IMR-90 (cell line): Measurements from ENCODE around the gene ZBTB39. TPM values are rescaled to one million over a fixed set of nuclear protein-coding genes. Genes with fewer than 3 reads are reported as not detected.
A peak's percentile ranks its signal among the peaks of the same experiment; 100 is the strongest.

ENCODE experiments used
- ATAC-seq: fragments of 200-7000 bp; cut with Tn5 transposase; 2 replicates; pipeline ENCODE4 v1.9.1; 2020; ENCODE audit warnings: low read depth, mild to moderate bottlenecking, moderate library complexity
- BruUV-seq: library from RNA; stranded (reverse); fragments of 400-500 nt; replicated peaks from 2 replicates; lab custom pipeline; 2021; lab: Mats Ljungman, UMichigan
- CTCF ChIA-PET: fragments of 300-600 bp; formaldehyde crosslinking; extraction: SDS; loops from one replicate; lab custom pipeline; 2021; ENCODE audit warnings: antibody characterized with exemption; lab: Yijun Ruan, JAX
- POLR2A ChIA-PET: fragments of 300-600 bp; sonication (Branson Sonifier 250); formaldehyde crosslinking; loops from one replicate; lab custom pipeline; 2022; ENCODE audit warnings: antibody characterized with exemption; ENCODE audit not compliant: unreplicated experiment; lab: Charles Lee
- DNase-seq: peaks from one replicate; pipeline ENCODE4 v3.0.0; 2013
- H2AFZ ChIP-seq: replicated peaks from 2 replicates; pipeline ENCODE3; 2013; ENCODE audit warnings: low read length, mild to moderate bottlenecking; ENCODE audit not compliant: poor library complexity
- H2AK5ac ChIP-seq: 2 replicates; pipeline ENCODE4 v1.6.1; 2013; ENCODE audit warnings: low read depth, low read length, inconsistent platforms
- H2AK9ac ChIP-seq: replicated peaks from 2 replicates; pipeline ENCODE3; 2013; ENCODE audit warnings: mild to moderate bottlenecking, low read depth, low read length, moderate library complexity; ENCODE audit not compliant: poor library complexity
- H2BK120ac ChIP-seq: 2 replicates; pipeline ENCODE4 v1.6.1; 2013; ENCODE audit warnings: low read depth, low read length, inconsistent platforms
- H2BK15ac ChIP-seq: 3 replicates; pipeline ENCODE4 v1.6.1; 2013; ENCODE audit warnings: low read depth, low read length, inconsistent platforms
- H2BK20ac ChIP-seq: 2 replicates; pipeline ENCODE4 v1.6.1; 2013; ENCODE audit warnings: low read depth, mild to moderate bottlenecking, inconsistent platforms, low read length, moderate library complexity
- H2BK5ac ChIP-seq: 2 replicates; pipeline ENCODE4 v1.6.1; 2013; ENCODE audit warnings: mild to moderate bottlenecking, low read depth, low read length, inconsistent platforms; ENCODE audit not compliant: poor library complexity, severe bottlenecking
- H3K14ac ChIP-seq: replicated peaks from 2 replicates; pipeline ENCODE4 v1.6.1; 2013; ENCODE audit warnings: low read depth, low read length, inconsistent platforms
- H3K18ac ChIP-seq: 2 replicates; pipeline ENCODE4 v1.6.1; 2013; ENCODE audit warnings: low read depth, low read length, control low read depth
- H3K23ac ChIP-seq: 2 replicates; pipeline ENCODE4 v1.6.1; 2013; ENCODE audit warnings: low read depth, low read length, inconsistent platforms
- H3K27ac ChIP-seq: 2 replicates; pipeline ENCODE4 v1.5.1; 2013; ENCODE audit warnings: mild to moderate bottlenecking, control low read depth, low read length; ENCODE audit not compliant: insufficient read depth
- H3K27me3 ChIP-seq: 2 replicates; pipeline ENCODE4 v1.6.1; 2013; ENCODE audit warnings: low read length; ENCODE audit not compliant: control insufficient read depth, insufficient read depth
- H3K36me3 ChIP-seq: 2 replicates; pipeline ENCODE4 v1.6.1; 2013; ENCODE audit warnings: low read length, mixed read lengths; ENCODE audit not compliant: control insufficient read depth, insufficient read depth
- H3K4ac ChIP-seq: 2 replicates; pipeline ENCODE4 v1.6.1; 2013; ENCODE audit warnings: low read depth, low read length, inconsistent platforms
- H3K4me1 ChIP-seq: 2 replicates; pipeline ENCODE4 v1.6.1; 2013; ENCODE audit warnings: low read length, mixed read lengths; ENCODE audit not compliant: control insufficient read depth, insufficient read depth
- H3K4me2 ChIP-seq: 2 replicates; pipeline ENCODE4 v1.6.1; 2013; ENCODE audit warnings: low read depth, mild to moderate bottlenecking, control low read depth, low read length, moderate library complexity
- H3K4me3 ChIP-seq: 2 replicates; pipeline ENCODE4 v1.5.1; 2013; ENCODE audit warnings: low read depth, mild to moderate bottlenecking, control low read depth, low read length, moderate library complexity; ENCODE audit not compliant: insufficient read depth
- H3K56ac ChIP-seq: 2 replicates; pipeline ENCODE4 v1.6.1; 2013; ENCODE audit warnings: low read length, inconsistent platforms; ENCODE audit not compliant: insufficient read depth; ENCODE audit errors: extremely low read depth
- H3K79me1 ChIP-seq, 2 experiments: 2 replicates each; pipeline ENCODE4 v1.6.1; 2013; ENCODE audit warnings: low read length in 2 of 2, inconsistent platforms in 1 of 2, low read depth in 1 of 2
- H3K9ac ChIP-seq: 2 replicates; pipeline ENCODE4 v1.6.1; 2013; ENCODE audit warnings: low read depth, low read length, control low read depth
- H3K9me1 ChIP-seq: 2 replicates; pipeline ENCODE4 v1.6.1; 2013; ENCODE audit warnings: low read length, inconsistent platforms; ENCODE audit not compliant: insufficient read depth
- H3K9me3 ChIP-seq: 2 replicates; pipeline ENCODE4 v1.6.1; 2013; ENCODE audit warnings: low read length; ENCODE audit not compliant: control insufficient read depth, insufficient read depth
- H4K20me1 ChIP-seq: 2 replicates; pipeline ENCODE4 v1.6.1; 2013; ENCODE audit warnings: low read length, inconsistent platforms; ENCODE audit not compliant: insufficient read depth
- H4K5ac ChIP-seq: 2 replicates; pipeline ENCODE4 v1.6.1; 2013; ENCODE audit warnings: mild to moderate bottlenecking, low read depth, low read length, control low read depth
- H4K8ac ChIP-seq, 2 experiments: 2 replicates each; pipeline ENCODE4 v1.6.1; 2013; ENCODE audit warnings: low read depth in 2 of 2, low read length in 2 of 2, control low read depth in 1 of 2, inconsistent platforms in 1 of 2
- H4K91ac ChIP-seq: 2 replicates; pipeline ENCODE4 v1.6.1; 2013; ENCODE audit warnings: low read depth, low read length, inconsistent platforms; ENCODE audit not compliant: insufficient read depth
- CTCF ChIP-seq: conservative IDR thresholded peaks from 2 replicates; pipeline ENCODE4 v1.5.1; 2012; ENCODE audit warnings: mild to moderate bottlenecking, low read depth, low read length, improper control_type of control experiment
- ELK1 ChIP-seq: fragments of 150-350 bp; IDR thresholded peaks from 2 replicates; pipeline ENCODE4 v1.6.1; 2016; ENCODE audit warnings: low read depth, mild to moderate bottlenecking, low read length, moderate library complexity, borderline replicate concordance
- FOS ChIP-seq: fragments of 150-350 bp; IDR thresholded peaks from 2 replicates; pipeline ENCODE4 v1.6.1; 2016; ENCODE audit warnings: low read depth, low read length
- MAZ ChIP-seq: IDR thresholded peaks from 2 replicates; pipeline ENCODE4 v1.6.1; 2012; ENCODE audit warnings: low read depth, mild to moderate bottlenecking, low read length, improper control_type of control experiment, moderate library complexity, borderline replicate concordance
- MXI1 ChIP-seq: IDR thresholded peaks from 2 replicates; pipeline ENCODE4 v1.6.1; 2012; ENCODE audit warnings: low read depth, mild to moderate bottlenecking, low read length, moderate library complexity, borderline replicate concordance
- POLR2A ChIP-seq: IDR thresholded peaks from 2 replicates; pipeline ENCODE4 v1.6.1; 2012; ENCODE audit warnings: mild to moderate bottlenecking, low read depth, low read length
- RAD21 ChIP-seq: IDR thresholded peaks from 2 replicates; pipeline ENCODE4 v1.6.1; 2012; ENCODE audit warnings: low read length, improper control_type of control experiment
- SMC3 ChIP-seq: fragments of 150-350 bp; IDR thresholded peaks from 2 replicates; pipeline ENCODE4 v1.6.1; 2016; ENCODE audit warnings: low read depth, mild to moderate bottlenecking, antibody characterized with exemption, low read length, moderate library complexity
- WGBS, 2 experiments: methylation state at CpG; one replicate each; pipeline versions ENCODE4 v1.1.5 to v1.1.7; 2013; ENCODE audit warnings: missing lambda C conversion rate in 2 of 2; ENCODE audit not compliant: insufficient read length in 1 of 2; ENCODE audit errors: extremely low coverage in 2 of 2; 5-methylcytosine and 5-hydroxymethylcytosine counted together
- dilution Hi-C: fragments of 300-500 bp; cut with HindIII; formaldehyde crosslinking; loops from one replicate; pipeline ENCODE4 v1.14.3; 2018; ENCODE audit warnings: low sequenced_read_pairs; ENCODE audit not compliant: unreplicated experiment
- in situ Hi-C: fragments of 300-500 bp; cut with MboI; formaldehyde crosslinking; loops from 3 replicates; pipeline ENCODE4 v1.14.3; 2019; ENCODE audit warnings: low sequenced_read_pairs, inconsistent platforms, mixed read lengths
- intact Hi-C: fragments of 100-400 bp; cut with micrococcal nuclease; formaldehyde crosslinking; loops from 2 replicates; pipeline ENCODE4 v1.10.0; 2022
- polyA plus RNA-seq, 3 experiments: library from polyadenylated mRNA; depleted of rRNA; stranded (reverse); fragments of >200 nt; gene quantifications; 2 replicates each; pipeline ENCODE4 v1.2.3, GENCODE V29; 2012; ENCODE audit warnings: low replicate concordance in 1 of 3
- total RNA-seq: library from RNA; depleted of rRNA; stranded (reverse); fragments of >200 nt; gene quantifications from 2 replicates; pipeline ENCODE4 v1.2.3, GENCODE V29; 2012

ZBTB39 gene
- total and polyA plus RNA-seq, 2 of the 4 experiments (the other 2 are of a cell fraction) = 4.0 to 5.2 TPM

- Histone ChIP-seq H3K14ac (no peak overlapping the region), H3K9me1 (no peaks in the 10 kb centered on the region), H3K9me3 (no peaks in the 10 kb centered on the region), H3K27me3 (peaks cover 6% of the 10 kb centered on the region; the same call in 1 of the 2 replicates), H2AFZ (no peak overlapping the region), H2BK20ac (no peak overlapping the region), H2AK9ac (no peak overlapping the region), H4K5ac (no peak overlapping the region), H3K9ac (no peak overlapping the region), H2BK5ac (no peak overlapping the region), H4K8ac (no peak overlapping the region), H3K4ac (no peak overlapping the region), H3K23ac (no peak overlapping the region), H3K79me1 (no peaks in the 10 kb centered on the region), H2BK15ac (no peak overlapping the region), H2AK5ac (no peak overlapping the region), H3K36me3 (no peaks in the 10 kb centered on the region), H3K4me1 (no peaks in the 10 kb centered on the region), H3K18ac (no peak overlapping the region), H2BK120ac (no peak overlapping the region), H3K56ac (no peak overlapping the region), H3K4me3 (no peak overlapping the region), H4K91ac (no peak overlapping the region), H3K27ac (no peak overlapping the region), H3K4me2 (no peak overlapping the region), H4K20me1 (no peaks in the 10 kb centered on the region)
- CTCF ChIA-PET = no interaction called here
- intact Hi-C loops (no loop called here), in situ Hi-C loops (loop anchor here (25.0 kb wide), 1 partner anchor 467 kb away; the partner anchor contains the start of gene RBMS2), dilution Hi-C loops (no loop called here)
- peak; percentile 48; the same call in 1 of the 2 replicates for ATAC-seq
- no CpG with 5 or more reads among the region's 3 CpGs for WGBS, 2 experiments
- no peak for TF ChIP-seq FOS
- no peak for TF ChIP-seq CTCF
- no peak for TF ChIP-seq ELK1
- no peak for TF ChIP-seq MXI1
- no peak for TF ChIP-seq SMC3
- no peak for TF ChIP-seq RAD21
- no peak for TF ChIP-seq MAZ
- TF ChIP-seq POLR2A = no peak
- BruUV-seq = no TSS peak
- POLR2A ChIA-PET = no interaction called here
- DNase-seq = no peak
These were observed 26.7 kb downstream of the ZBTB39 start for GRCh38 chr12:56979628-56980027.
